ENCODE measurements around the gene ME3.

Gene ME3

GRCh38 chr11:86473991-86474833 lies 198.2 kb downstream of the ME3 start:
- Mint-ChIP-seq H3K9me3 (ENCODE audit: low read depth) (no peaks in the 10 kb centered on the region), H3K4me1 (ENCODE audit: low read depth) (no peaks in the 10 kb centered on the region), H3K36me3 (no peaks in the 10 kb centered on the region), H3K27me3 (no peaks in the 10 kb centered on the region), H3K27ac (no peak overlapping the region), H3K4me3 (no peak overlapping the region)

GRCh38 chr11:86469491-86470388 lies 202.7 kb downstream of the ME3 start:
- no peak overlapping the region for H3K4me3 Mint-ChIP-seq
- no peak overlapping the region for H3K27ac Mint-ChIP-seq
- H3K4me1 Mint-ChIP-seq (ENCODE audit: low read depth), result no peaks in the 10 kb centered on the region
- no peaks in the 10 kb centered on the region for H3K9me3 Mint-ChIP-seq (ENCODE audit: low read depth)
- H3K27me3 Mint-ChIP-seq, result no peaks in the 10 kb centered on the region
- peaks cover 2% of the 10 kb centered on the region for H3K36me3 Mint-ChIP-seq

- H3K4me1 Mint-ChIP-seq (ENCODE audit: low read depth), result no peaks in the 10 kb centered on the region
- no peaks in the 10 kb centered on the region for H3K9me3 Mint-ChIP-seq (ENCODE audit: low read depth)
- H3K36me3 Mint-ChIP-seq, result peaks cover 2% of the 10 kb centered on the region
- H3K27me3 Mint-ChIP-seq, result no peaks in the 10 kb centered on the region
- no peak overlapping the region for H3K4me3 Mint-ChIP-seq
- no peak overlapping the region for H3K27ac Mint-ChIP-seq
Measured at GRCh38 chr11:86468169-86468568, 204.2 kb downstream of the ME3 start.

GRCh38 chr11:86464509-86465221 lies 207.8 kb downstream of the ME3 start:
- H3K36me3 Mint-ChIP-seq, result peaks cover 2% of the 10 kb centered on the region
- H3K27me3 Mint-ChIP-seq, result no peaks in the 10 kb centered on the region
- H3K9me3 Mint-ChIP-seq (ENCODE audit: low read depth), result no peaks in the 10 kb centered on the region
- no peak overlapping the region for H3K4me3 Mint-ChIP-seq
- H3K27ac Mint-ChIP-seq, result no peak overlapping the region
- no peaks in the 10 kb centered on the region for H3K4me1 Mint-ChIP-seq (ENCODE audit: low read depth)

GRCh38 chr11:86463955-86464354 lies 208.5 kb downstream of the ME3 start:
- Mint-ChIP-seq H3K4me3 (no peak overlapping the region), H3K27ac (no peak overlapping the region), H3K27me3 (no peaks in the 10 kb centered on the region), H3K36me3 (peaks cover 2% of the 10 kb centered on the region), H3K4me1 (ENCODE audit: low read depth) (no peaks in the 10 kb centered on the region), H3K9me3 (ENCODE audit: low read depth) (no peaks in the 10 kb centered on the region)

GRCh38 chr11:86463120-86463519 lies 209.3 kb downstream of the ME3 start:
- Mint-ChIP-seq H3K27ac (no peak overlapping the region), H3K4me1 (ENCODE audit: low read depth) (no peaks in the 10 kb centered on the region), H3K9me3 (ENCODE audit: low read depth) (no peaks in the 10 kb centered on the region), H3K4me3 (no peak overlapping the region), H3K36me3 (peaks cover 2% of the 10 kb centered on the region), H3K27me3 (no peaks in the 10 kb centered on the region)

GRCh38 chr11:86461892-86462291 lies 210.5 kb downstream of the ME3 start:
- peaks cover 2% of the 10 kb centered on the region for H3K36me3 Mint-ChIP-seq
- H3K4me1 Mint-ChIP-seq (ENCODE audit: low read depth), result no peaks in the 10 kb centered on the region
- H3K4me3 Mint-ChIP-seq, result no peak overlapping the region
- no peak overlapping the region for H3K27ac Mint-ChIP-seq
- H3K9me3 Mint-ChIP-seq (ENCODE audit: low read depth), result no peaks in the 10 kb centered on the region
- no peaks in the 10 kb centered on the region for H3K27me3 Mint-ChIP-seq

- H3K4me1 Mint-ChIP-seq (ENCODE audit: low read depth), result peaks cover 2% of the 10 kb centered on the region
- H3K36me3 Mint-ChIP-seq, result peaks cover 2% of the 10 kb centered on the region
- H3K27me3 Mint-ChIP-seq, result no peaks in the 10 kb centered on the region
- no peak overlapping the region for H3K4me3 Mint-ChIP-seq
- no peaks in the 10 kb centered on the region for H3K9me3 Mint-ChIP-seq (ENCODE audit: low read depth)
- H3K27ac Mint-ChIP-seq, result no peak overlapping the region
Measured at GRCh38 chr11:86460461-86461385, 211.7 kb downstream of the ME3 start.

GRCh38 chr11:86459682-86460460 lies 212.5 kb downstream of the ME3 start:
- Mint-ChIP-seq H3K27me3 (no peaks in the 10 kb centered on the region), H3K4me1 (ENCODE audit: low read depth) (peaks cover 2% of the 10 kb centered on the region)

GRCh38 chr11:86459002-86459385 lies 213.4 kb downstream of the ME3 start:
- H3K27me3 Mint-ChIP-seq, result no peaks in the 10 kb centered on the region
- H3K27ac Mint-ChIP-seq, result no peak overlapping the region
- no peak overlapping the region for H3K4me3 Mint-ChIP-seq
- peaks cover 2% of the 10 kb centered on the region for H3K4me1 Mint-ChIP-seq (ENCODE audit: low read depth)
- no peaks in the 10 kb centered on the region for H3K36me3 Mint-ChIP-seq
- H3K9me3 Mint-ChIP-seq (ENCODE audit: low read depth), result no peaks in the 10 kb centered on the region

More at GRCh38 chr11:86459682-86460460, 212.5 kb downstream of the ME3 start:
- Mint-ChIP-seq H3K36me3 (peaks cover under 1% of the 10 kb centered on the region), H3K27ac (no peak overlapping the region), H3K4me3 (no peak overlapping the region), H3K9me3 (ENCODE audit: low read depth) (no peaks in the 10 kb centered on the region)

GRCh38 chr11:86458294-86459001 lies 214.0 kb downstream of the ME3 start:
- Mint-ChIP-seq H3K36me3 (no peaks in the 10 kb centered on the region), H3K4me3 (no peak overlapping the region), H3K27ac (no peak overlapping the region), H3K9me3 (ENCODE audit: low read depth) (no peaks in the 10 kb centered on the region), H3K4me1 (ENCODE audit: low read depth) (peaks cover 2% of the 10 kb centered on the region), H3K27me3 (no peaks in the 10 kb centered on the region)

- no peak overlapping the region for H3K4me3 Mint-ChIP-seq
- no peaks in the 10 kb centered on the region for H3K36me3 Mint-ChIP-seq
- no peak overlapping the region for H3K27ac Mint-ChIP-seq
Measured at GRCh38 chr11:86456075-86456939, 216.1 kb downstream of the ME3 start.

More at GRCh38 chr11:86456075-86456939, 216.1 kb downstream of the ME3 start:
- no peaks in the 10 kb centered on the region for H3K9me3 Mint-ChIP-seq (ENCODE audit: low read depth)
- no peaks in the 10 kb centered on the region for H3K27me3 Mint-ChIP-seq
- H3K4me1 Mint-ChIP-seq (ENCODE audit: low read depth), result peaks cover 2% of the 10 kb centered on the region

Measured in activated naive CD8-positive, alpha-beta T cell (primary cell).